K562 (cell line): Measurements from ENCODE around the gene OGDH.

Source experiments
- AFF4 ChIP-seq: sonication (generic); formaldehyde crosslinking; IDR thresholded peaks from 2 replicates; pipeline ENCODE4 v1.8.0; 2023; ENCODE audit warnings: mild to moderate bottlenecking, missing genetic modification reagents
- CEBPB ChIP-seq: fragments of 450-650 bp; IDR thresholded peaks from 2 replicates; pipeline ENCODE4 v1.6.1; 2016; ENCODE audit warnings: missing genetic modification characterization, missing compliant biosample characterization
- KLF10 ChIP-seq: fragments of 250-450 bp; sonication (Bioruptor Pico); IDR thresholded peaks from 2 replicates; pipeline ENCODE4 v1.6.1; 2021; ENCODE audit warnings: matching md5 sums
- POLR2A ChIP-seq: fragments of 450-650 bp; conservative IDR thresholded peaks from 2 replicates; pipeline ENCODE4 v1.6.1; 2016
- TBL1XR1 ChIP-seq, 2 experiments: IDR thresholded peaks; 2 replicates each; pipeline ENCODE4 v1.6.1; 2012; ENCODE audit warnings: improper control_type of control experiment in 2 of 2, low read length in 2 of 2, mild to moderate bottlenecking in 1 of 2
- ZNF766 ChIP-seq: fragments of 200-800 bp; sonication (Bioruptor generic); conservative IDR thresholded peaks from 2 replicates; pipeline ENCODE4 v1.6.1; 2016; ENCODE audit warnings: missing genetic modification characterization, missing compliant biosample characterization
- ZZZ3 ChIP-seq: fragments of 450-650 bp; IDR thresholded peaks from 2 replicates; pipeline ENCODE4 v1.6.1; 2016; ENCODE audit warnings: antibody characterized with exemption, mild to moderate bottlenecking, moderate library complexity
- TF ChIP-seq, protein P1 (sequence below), 2 experiments: IDR thresholded peaks; 2 replicates each; pipeline ENCODE4 v1.6.1; 2012; ENCODE audit warnings: improper control_type of control experiment in 2 of 2, low read depth in 2 of 2, low read length in 2 of 2, borderline replicate concordance in 1 of 2

DNA sequence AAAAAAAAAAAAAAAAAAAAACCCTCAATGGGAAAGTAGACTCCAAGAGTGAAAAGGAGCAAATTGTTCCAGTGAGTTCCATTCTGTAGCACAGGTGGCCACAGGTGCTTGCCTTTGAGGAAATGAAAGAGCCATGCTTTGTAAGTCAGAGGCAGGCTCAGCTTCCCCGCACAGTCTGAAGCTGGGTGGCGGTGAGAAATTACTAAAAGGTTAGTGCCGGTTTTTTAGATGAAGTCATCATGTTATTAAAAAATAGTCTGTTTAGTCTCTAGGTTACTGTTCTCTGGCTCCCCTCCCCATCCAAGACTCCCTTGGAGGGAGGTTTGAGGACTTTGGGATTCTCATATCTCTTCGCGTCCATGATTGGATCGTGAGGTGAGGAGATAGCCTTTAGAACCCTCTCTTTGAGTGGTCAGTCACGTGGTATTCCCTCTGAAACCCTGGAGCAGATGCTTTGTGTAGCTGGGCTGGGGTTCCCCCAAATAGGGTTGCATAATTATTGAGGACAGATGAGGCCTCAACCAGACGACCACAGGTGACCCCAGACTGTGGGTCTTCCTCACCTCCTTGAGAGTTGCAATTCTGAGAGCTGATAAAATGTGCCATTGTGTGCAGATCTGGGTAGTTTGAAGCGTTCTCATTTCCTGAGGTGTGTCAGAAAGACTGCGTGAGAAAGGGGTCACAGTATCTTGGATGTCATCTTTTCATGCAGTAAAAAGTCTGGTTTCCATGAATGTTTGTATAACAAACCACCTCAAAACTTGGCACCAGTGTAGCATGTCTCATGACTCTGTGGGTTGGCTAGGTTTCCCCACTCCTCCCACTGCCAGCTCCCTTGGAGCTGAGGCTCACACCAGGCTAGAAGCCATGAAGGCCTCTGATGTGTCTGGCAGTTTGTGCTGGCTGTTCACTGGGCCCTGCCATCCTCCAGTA is 27.1 kb downstream of the OGDH start:
- TF ChIP-seq ZZZ3 (no peak), TBL1XR1 (IDR thresholded peaks at IDR 0.05; ENCODE audit: low read length in 2 of 2) (no peak), POLR2A (no peak), AFF4 (CRISPR knock-in tag) (no peak), ZNF766 (CRISPR knock-in tag) (no peak), CEBPB (tag) (no peak), KLF10 (CRISPR knock-in tag) (no peak)
- TF ChIP-seq, protein P1, sequence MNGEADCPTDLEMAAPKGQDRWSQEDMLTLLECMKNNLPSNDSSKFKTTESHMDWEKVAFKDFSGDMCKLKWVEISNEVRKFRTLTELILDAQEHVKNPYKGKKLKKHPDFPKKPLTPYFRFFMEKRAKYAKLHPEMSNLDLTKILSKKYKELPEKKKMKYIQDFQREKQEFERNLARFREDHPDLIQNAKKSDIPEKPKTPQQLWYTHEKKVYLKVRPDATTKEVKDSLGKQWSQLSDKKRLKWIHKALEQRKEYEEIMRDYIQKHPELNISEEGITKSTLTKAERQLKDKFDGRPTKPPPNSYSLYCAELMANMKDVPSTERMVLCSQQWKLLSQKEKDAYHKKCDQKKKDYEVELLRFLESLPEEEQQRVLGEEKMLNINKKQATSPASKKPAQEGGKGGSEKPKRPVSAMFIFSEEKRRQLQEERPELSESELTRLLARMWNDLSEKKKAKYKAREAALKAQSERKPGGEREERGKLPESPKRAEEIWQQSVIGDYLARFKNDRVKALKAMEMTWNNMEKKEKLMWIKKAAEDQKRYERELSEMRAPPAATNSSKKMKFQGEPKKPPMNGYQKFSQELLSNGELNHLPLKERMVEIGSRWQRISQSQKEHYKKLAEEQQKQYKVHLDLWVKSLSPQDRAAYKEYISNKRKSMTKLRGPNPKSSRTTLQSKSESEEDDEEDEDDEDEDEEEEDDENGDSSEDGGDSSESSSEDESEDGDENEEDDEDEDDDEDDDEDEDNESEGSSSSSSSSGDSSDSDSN (IDR thresholded peaks at IDR 0.05; ENCODE audit: borderline replicate concordance in 1 of 2, low read depth in 2 of 2, low read length in 2 of 2): no peak
